ENCODE measurements around the gene ELMO1. TPM values are rescaled to one million over a fixed set of nuclear protein-coding genes. Genes with fewer than 3 reads are reported as not detected.

ELMO1 gene
- polyA plus RNA-seq, 1 experiment = not detected

DNA sequence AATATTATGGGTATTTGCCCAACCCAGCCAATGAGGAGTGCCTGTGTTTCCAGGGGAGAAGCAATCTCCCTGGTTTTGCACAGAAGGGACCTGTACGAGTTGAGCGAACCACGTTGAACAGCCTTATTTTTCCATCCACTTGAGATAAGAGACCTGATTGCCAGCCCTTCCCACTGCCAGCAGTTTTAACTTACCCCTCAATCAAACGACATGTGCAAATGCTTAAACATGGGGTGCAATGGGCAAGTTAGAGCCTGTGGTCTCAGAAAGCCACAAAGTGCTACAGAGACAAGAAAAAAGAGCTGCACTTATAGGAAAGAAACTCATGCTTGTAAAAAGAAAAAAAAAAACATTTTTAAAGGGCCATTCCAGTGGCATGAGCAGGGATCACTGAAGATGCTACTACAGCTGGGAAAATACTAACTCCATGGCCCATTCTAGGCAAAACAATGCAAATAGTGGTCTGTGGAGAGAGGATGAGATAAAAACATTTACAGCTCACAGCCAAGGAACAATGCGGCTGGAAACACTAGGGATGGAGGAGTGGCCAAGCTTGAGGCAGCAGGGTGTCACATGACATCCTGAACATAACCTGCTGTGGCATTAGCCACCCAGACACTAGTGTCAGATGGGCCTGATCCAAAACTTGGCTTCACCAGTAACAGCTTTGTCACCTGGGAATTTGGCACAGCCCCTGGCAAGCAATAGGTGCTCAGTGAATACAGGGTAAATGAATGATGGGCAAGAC is 162.8 kb downstream of the ELMO1 start:
- no peaks in the 10 kb centered on the region for H3K36me3 ChIP-seq (ENCODE audit: control insufficient read depth, insufficient read depth, low read length)
- H3K4me3 ChIP-seq (ENCODE audit: low read depth, low read length) = no peak overlapping the region
- H3K27me3 ChIP-seq (ENCODE audit: control insufficient read depth, insufficient read depth, low read length) = no peaks in the 10 kb centered on the region
- POLR2A ChIA-PET = no interaction called here
- no peak for DNase-seq (ENCODE audit: low read depth)
- TF ChIP-seq CTCF (IDR thresholded peaks at IDR 0.05; ENCODE audit: insufficient read depth, low read depth, low read length) = no peak
- CTCF ChIA-PET = no interaction called here

GRCh38 chr7:37284805-37285231 is 163.8 kb downstream of the ELMO1 start:
- CTCF ChIA-PET = no interaction called here
- TF ChIP-seq CTCF (IDR thresholded peaks at IDR 0.05; ENCODE audit: insufficient read depth, low read depth, low read length) = no peak
- H3K27me3 ChIP-seq (ENCODE audit: control insufficient read depth, insufficient read depth, low read length) = no peaks in the 10 kb centered on the region
- no peaks in the 10 kb centered on the region for H3K36me3 ChIP-seq (ENCODE audit: control insufficient read depth, insufficient read depth, low read length)
- DNase-seq (ENCODE audit: low read depth) = no peak
- POLR2A ChIA-PET = no interaction called here
- H3K4me3 ChIP-seq (ENCODE audit: low read depth, low read length) = no peak overlapping the region

GRCh38 chr7:37284285-37284684 is 164.4 kb downstream of the ELMO1 start:
- TF ChIP-seq CTCF (IDR thresholded peaks at IDR 0.05; ENCODE audit: insufficient read depth, low read depth, low read length) = no peak
- Histone ChIP-seq H3K4me3 (ENCODE audit: low read depth, low read length) (no peak overlapping the region), H3K27me3 (ENCODE audit: control insufficient read depth, insufficient read depth, low read length) (no peaks in the 10 kb centered on the region), H3K36me3 (ENCODE audit: control insufficient read depth, insufficient read depth, low read length) (no peaks in the 10 kb centered on the region)
- no peak for DNase-seq (ENCODE audit: low read depth)
- ChIA-PET CTCF (no interaction called here), POLR2A (no interaction called here)

- no peaks in the 10 kb centered on the region for H3K27me3 ChIP-seq (ENCODE audit: control insufficient read depth, insufficient read depth, low read length)
- no peak for DNase-seq (ENCODE audit: low read depth)
- POLR2A ChIA-PET = no interaction called here
- H3K4me3 ChIP-seq (ENCODE audit: low read depth, low read length) = no peak overlapping the region
- H3K36me3 ChIP-seq (ENCODE audit: control insufficient read depth, insufficient read depth, low read length) = no peaks in the 10 kb centered on the region
- CTCF ChIA-PET = no interaction called here
- no peak for TF ChIP-seq CTCF (IDR thresholded peaks at IDR 0.05; ENCODE audit: insufficient read depth, low read depth, low read length)
These were observed 164.9 kb downstream of the ELMO1 start for GRCh38 chr7:37283716-37284115.

DNA sequence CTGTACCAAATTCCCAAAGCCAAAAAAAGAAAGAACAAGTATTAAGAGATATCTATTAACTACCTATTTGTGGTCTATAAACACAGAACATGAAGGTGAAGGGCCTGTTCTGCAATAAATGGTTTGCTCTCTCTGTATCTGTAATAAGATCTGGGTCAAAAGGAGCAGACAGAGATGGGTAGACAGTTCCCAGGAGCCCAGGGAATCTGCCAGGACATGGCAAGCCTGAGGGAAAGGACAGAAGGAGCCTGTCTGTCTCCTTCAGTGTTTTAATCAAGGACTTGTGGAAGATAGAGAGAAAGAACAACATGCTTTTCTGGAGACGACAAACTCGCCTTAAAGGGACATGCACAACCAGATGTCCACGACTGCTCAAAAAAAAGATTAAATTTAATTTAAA is 165.7 kb downstream of the ELMO1 start:
- Histone ChIP-seq H3K27me3 (ENCODE audit: control insufficient read depth, insufficient read depth, low read length) (no peaks in the 10 kb centered on the region), H3K4me3 (ENCODE audit: low read depth, low read length) (no peak overlapping the region), H3K36me3 (ENCODE audit: control insufficient read depth, insufficient read depth, low read length) (no peaks in the 10 kb centered on the region)
- no peak for TF ChIP-seq CTCF (IDR thresholded peaks at IDR 0.05; ENCODE audit: insufficient read depth, low read depth, low read length)
- POLR2A ChIA-PET = no interaction called here
- CTCF ChIA-PET = no interaction called here
- no peak for DNase-seq (ENCODE audit: low read depth)

Measured in BJ (cell line).